Activated CD8-positive, alpha-beta memory T cell treated with anti-CD3 and anti-CD28 coated beads for 4 hours (primary cell): ENCODE measurements around the gene CMPK2.

Experiments
- DNase-seq, 2 donors: peaks; one replicate each; pipeline ENCODE4 v3.0.0-alpha.2; 2020; ENCODE audit warnings: low read depth in 2 of 2

The CMPK2 gene

DNA sequence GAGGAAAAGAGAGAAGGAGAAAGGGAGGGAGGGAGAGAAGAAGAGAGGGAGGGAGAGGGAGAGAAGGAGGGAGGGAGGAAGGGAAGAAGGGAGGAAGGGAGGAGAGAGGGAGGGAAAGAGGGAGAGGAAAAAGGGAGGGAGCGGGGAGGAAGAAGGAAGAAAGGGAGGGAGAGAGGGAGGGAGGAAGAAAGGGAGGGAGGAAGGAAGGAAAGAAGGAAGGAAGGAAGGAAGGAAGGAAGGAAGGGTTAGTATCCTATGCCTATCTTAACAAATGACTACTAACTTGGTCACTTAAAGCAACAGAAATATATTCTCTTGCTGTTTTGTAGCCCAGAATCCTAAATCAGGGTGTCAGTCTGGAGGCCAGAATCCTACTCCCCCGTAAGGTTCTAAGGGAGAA, 52.1 kb downstream of the CMPK2 start:
- DNase-seq = no peak

GRCh38 chr2:6812857-6813530, 52.7 kb downstream of the CMPK2 start:
- DNase-seq = no peak

DNA sequence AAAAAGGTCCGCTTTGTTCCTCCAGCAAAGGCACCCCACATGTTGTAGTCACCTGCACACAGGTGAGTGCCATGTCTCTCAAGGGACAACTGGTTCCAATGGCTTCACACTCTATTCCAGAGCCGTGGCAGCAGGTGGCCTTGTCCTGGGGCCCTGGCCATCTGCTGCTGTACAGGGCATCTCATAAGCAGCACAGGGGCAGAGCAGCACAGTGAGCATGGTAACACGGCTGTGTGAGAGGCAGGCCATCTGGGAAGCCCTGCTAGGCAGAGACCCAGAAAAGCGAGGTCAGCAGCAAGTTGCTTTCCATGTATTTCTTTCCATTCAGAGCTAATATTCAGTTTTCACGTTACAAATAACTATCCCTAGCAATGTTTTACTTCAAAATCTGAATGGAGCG, 54.7 kb downstream of the CMPK2 start:
- no peak for DNase-seq

DNA sequence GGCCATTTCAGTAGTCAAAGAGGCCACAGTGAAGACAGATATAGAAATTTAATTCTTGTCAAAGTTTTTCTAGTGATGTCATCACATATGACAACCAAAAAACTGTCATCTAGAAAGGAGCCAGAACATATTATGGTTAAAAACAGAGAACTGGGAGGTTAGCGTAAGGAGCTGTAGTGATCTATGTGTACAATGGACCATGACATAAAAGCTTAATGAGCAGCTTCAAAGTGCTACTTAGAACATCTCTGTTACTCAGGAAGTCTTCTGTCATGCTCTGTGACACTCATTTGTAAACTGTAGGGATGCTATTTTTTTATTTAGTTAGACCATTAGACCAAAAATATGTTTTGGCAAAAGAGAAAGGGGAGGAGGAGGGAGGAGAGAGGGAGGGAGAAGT, 57.3 kb downstream of the CMPK2 start:
- no peak for DNase-seq

- DNase-seq = no peak
These were observed 59.1 kb downstream of the CMPK2 start for GRCh38 chr2:6806604-6807003.

- DNase-seq = no peak
These were observed 65.2 kb downstream of the CMPK2 start for GRCh38 chr2:6800553-6800952.
